Middle frontal gyrus (tissue), 1 donor: ENCODE measurements around the gene RHOH.
"Not testable (repeated sequence)": the region's sequence is repeated elsewhere in the genome, so short reads cannot be mapped to it uniquely, and the experiment has no call there.

Experiments
- DNase-seq: peaks from one replicate; pipeline ENCODE4 v3.0.0-alpha.2; 2015; ENCODE audit warnings: low spot score; ENCODE audit errors: extremely low spot score

RHOH gene

GRCh38 chr4:40258627-40259026 lies 61.8 kb downstream of the RHOH start:
- no peak for DNase-seq

- DNase-seq = no peak
These were observed 64.6 kb downstream of the RHOH start for GRCh38 chr4:40261231-40262076.

- DNase-seq = no peak
These were observed 65.3 kb downstream of the RHOH start for GRCh38 chr4:40262077-40262528.

GRCh38 chr4:40262861-40263260 lies 66.0 kb downstream of the RHOH start:
- DNase-seq = no peak

GRCh38 chr4:40264497-40264896 lies 67.7 kb downstream of the RHOH start:
- DNase-seq = no peak

- DNase-seq = no peak
These were observed 68.4 kb downstream of the RHOH start for GRCh38 chr4:40264995-40265909.

GRCh38 chr4:40265910-40266274 lies 69.1 kb downstream of the RHOH start:
- DNase-seq = no peak

GRCh38 chr4:40269133-40269532 lies 72.3 kb downstream of the RHOH start:
- DNase-seq = no peak

GRCh38 chr4:40270609-40271008 lies 73.8 kb downstream of the RHOH start:
- DNase-seq = no peak

- DNase-seq = no peak
These were observed 78.4 kb downstream of the RHOH start for GRCh38 chr4:40275065-40275730.

GRCh38 chr4:40276546-40276945 lies 79.7 kb downstream of the RHOH start:
- no peak for DNase-seq

GRCh38 chr4:40280586-40280985 lies 83.8 kb downstream of the RHOH start:
- DNase-seq = no peak

- no peak for DNase-seq
These were observed 84.3 kb downstream of the RHOH start for GRCh38 chr4:40281099-40281498.

- DNase-seq = no peak
These were observed 85.1 kb downstream of the RHOH start for GRCh38 chr4:40281913-40282312.

- not testable (repeated sequence) for DNase-seq
These were observed 86.0 kb downstream of the RHOH start for GRCh38 chr4:40282857-40283256.

- no peak for DNase-seq
These were observed 86.6 kb downstream of the RHOH start for GRCh38 chr4:40283413-40283812.

- DNase-seq = no peak
These were observed 87.1 kb downstream of the RHOH start for GRCh38 chr4:40283968-40284367.

GRCh38 chr4:40285692-40286091 lies 88.9 kb downstream of the RHOH start:
- no peak for DNase-seq

GRCh38 chr4:40288566-40288965 lies 91.7 kb downstream of the RHOH start:
- no peak for DNase-seq

GRCh38 chr4:40289366-40290188 lies 92.7 kb downstream of the RHOH start:
- DNase-seq = no peak
